Epidermal melanocyte (primary cell): Measurements from ENCODE around the gene CAT.
A peak's percentile ranks its signal among the peaks of the same experiment; 100 is the strongest.
"Not testable (repeated sequence)": the region's sequence is repeated elsewhere in the genome, so short reads cannot be mapped to it uniquely, and the experiment has no call there.

Experiments used
- DNase-seq: peaks from one replicate; pipeline ENCODE4 v3.0.0; 2011; ENCODE audit warnings: low spot score; ENCODE audit not compliant: insufficient read length

CAT gene

DNA sequence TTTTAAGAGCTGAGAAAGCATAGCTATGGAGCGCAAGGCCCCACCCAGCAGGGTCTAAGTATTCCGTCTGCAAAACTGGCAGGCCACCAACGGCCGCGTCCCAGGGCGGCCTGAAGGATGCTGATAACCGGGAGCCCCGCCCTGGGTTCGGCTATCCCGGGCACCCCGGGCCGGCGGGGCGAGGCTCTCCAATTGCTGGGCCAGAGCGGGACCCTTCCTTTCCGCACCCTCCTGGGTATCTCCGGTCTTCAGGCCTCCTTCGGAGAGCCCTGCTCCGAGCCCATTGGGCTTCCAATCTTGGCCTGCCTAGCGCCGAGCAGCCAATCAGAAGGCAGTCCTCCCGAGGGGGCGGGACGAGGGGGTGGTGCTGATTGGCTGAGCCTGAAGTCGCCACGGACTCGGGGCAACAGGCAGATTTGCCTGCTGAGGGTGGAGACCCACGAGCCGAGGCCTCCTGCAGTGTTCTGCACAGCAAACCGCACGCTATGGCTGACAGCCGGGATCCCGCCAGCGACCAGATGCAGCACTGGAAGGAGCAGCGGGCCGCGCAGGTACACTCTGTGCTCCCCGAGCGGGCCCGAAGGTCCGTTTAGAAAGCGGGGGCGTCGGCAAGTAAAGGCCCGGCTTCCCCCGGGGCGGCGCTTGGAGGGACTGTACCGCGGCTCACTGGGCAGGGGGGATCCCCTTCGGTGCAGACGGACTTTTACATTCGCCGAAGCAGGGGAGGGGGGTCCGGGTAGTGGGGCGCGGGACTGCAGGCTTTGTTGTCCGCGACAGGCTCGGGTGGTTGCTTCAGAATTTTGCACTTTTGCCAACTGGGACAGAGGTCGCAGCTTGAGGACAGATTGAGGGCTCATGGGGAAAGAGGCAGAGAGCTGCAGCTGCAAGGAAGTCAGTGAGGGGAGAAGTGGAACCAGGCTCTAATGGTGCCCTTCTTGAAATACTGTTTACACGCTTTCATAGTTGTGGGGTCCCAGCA is at the start of gene CAT:
Gene CAT, plus strand, starts transcription at position 406 of the 979 bp plus-strand sequence. Its CDS starts 80 bp downstream, at position 486.
- DNase-seq: peak; percentile 89

DNA sequence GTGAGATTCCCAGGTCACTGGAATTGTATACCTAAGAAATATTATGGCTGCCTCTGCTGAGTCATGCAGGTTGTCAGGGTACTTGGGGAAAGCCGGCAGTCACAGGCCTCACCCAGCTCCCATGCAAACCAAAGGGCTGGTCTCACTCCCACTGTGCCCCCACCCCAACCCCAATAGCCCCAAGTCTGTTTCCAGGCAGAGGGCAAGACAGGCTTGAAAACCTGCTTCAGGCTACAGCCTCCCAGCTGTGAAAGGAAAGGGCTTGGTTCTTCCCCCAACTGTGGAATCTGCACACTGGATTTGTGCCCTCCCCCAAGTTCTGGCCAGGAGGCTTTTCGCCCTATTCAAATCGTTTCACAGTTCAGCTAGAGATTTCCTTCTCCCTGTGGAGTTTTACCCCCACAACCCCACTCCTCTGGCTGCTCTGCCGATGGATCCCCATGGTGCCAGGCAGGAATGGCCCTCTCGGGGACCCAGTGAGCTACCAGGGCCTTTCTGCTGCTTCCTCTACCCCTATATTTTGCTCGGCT is 43.9 kb upstream of the CAT start:
- DNase-seq: no peak

DNA sequence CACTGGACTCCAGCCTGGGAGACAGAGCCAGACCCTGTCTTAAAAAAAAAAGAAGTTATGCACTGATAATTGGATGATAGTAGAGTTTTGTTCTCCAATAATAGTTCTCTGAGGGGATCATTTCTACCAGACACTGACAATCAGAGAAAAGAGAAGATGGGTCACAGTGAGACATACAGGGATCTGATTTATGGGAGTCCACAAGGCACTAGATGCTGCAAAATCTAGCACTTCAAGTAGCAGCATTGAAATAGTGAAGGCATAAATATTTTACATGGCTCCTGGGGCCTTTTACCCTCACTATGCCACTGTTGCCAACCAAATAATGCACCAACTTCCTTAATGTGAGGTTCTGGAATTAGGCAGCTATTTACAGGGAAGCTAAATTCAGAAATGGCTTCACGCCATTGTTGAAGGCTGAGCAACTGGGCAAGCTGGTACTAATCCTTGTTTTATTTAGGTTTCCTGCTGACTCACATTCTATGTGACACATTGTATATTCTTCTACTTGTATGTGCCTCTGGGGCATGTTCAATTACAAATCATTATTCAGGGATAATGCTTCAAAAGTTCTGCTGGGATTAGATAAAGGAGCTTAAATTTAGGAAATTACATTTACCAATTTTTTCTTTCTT is 42.7 kb upstream of the CAT start:
- DNase-seq: peak; percentile 37

DNA sequence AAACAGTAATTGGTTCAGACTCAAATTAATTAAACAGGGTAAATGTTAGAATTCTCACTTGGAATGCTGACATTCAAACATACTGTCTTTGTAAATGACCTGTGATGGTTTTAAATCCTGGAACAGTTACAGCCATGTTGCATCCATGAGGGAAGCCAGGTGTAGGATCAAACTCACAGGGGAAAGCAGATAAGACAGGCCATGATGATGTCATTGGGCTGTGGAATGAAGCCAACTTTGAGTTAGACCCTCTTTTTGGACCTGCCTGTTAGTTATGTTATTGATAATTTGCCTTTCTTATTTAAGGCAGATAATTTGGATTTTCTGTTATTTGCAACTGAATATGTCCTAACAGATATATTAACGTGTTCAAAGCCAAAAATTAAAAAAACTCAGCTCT is 41.6 kb upstream of the CAT start:
- no peak for DNase-seq

DNA sequence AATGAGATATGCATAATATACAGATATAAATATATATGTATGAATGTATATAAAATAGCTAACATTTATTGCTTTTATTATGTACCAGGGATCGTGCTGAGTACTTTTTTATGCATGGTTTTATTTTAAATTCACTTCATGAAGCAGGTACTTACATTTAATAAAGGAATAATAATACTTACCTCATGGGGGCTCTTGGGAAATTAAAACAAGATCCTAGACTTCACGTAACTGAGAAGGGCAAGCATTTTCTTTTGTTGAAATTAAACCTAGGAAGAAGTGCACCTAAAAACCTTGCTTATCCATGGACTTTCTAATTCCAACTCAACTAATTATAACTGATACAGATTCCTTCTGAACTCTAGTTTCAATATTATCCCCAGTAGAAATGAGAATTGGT is 40.9 kb upstream of the CAT start:
- no peak for DNase-seq

DNA sequence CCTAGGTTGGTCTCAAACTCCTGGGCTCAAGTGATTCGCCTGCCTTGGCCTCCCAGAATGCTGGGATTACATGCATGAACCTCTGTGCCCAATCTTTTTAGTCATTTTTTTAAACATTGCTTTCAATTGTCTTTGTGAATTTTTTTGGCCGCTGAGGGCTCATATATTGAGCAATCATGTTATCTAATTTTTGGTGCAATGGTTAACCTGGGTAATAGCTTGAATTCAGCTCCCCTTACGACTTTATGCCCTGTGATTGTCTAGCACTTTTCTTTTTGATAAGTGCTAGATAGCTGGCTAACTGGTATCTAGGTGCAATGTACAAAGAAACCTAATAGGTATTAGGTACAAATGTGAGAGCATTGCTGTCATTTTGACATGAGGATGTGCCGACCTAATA is 35.3 kb upstream of the CAT start:
- no peak for DNase-seq

DNA sequence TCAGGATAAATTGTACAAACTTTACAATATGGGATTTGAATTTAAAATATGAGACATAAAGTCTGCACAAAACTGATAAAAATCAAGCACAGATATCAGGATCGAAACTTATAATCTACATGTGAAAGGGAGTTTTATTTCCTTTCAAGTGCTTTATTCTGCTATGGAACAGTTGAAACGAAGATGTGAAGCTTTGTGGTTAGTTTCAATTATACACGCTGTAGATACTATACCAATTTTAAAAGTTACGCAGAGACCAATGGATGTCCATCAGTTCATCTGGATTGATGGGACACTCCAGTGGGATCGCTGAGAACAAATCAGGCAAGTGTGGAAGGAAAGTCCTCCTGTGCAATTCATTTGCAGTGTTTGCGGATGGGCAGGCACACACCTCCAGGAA is 34.5 kb upstream of the CAT start:
- no peak for DNase-seq

DNA sequence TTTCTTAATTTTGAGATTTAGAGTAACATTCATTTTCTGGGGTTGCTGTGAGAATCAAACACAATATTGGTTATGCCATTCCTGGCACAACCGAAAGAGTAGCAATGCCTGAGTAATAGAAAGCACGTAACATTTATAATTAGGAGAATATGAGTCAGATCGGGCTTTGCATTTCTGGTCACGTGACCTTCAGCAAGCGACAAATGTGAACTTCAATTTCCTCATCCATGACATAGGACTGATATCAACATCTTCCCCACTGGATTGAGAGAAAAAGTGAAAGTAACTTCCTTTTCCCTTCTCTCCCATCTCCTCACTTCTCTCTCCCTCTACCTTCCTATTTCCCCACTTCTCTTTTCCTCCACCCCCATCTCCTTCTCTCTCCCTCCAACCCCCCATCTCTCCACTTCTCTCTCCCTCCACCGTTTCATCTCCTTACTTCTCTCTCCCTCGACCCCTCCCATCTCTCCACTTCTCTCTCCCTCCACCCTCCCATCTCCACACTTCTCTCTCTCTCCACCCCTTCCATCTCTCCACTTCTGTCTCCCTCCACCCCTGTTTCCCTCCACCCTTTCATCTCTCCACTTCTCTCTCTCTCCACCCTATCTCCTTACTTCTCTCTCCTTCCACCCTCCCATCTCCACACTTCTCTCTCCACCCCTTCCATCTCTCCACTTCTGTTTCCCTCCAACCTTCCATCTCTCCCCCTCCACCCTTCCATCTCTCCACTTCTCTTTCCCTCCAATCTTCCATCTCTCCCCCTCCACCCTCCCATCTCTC is 33.5 kb upstream of the CAT start:
- no peak for DNase-seq

DNA sequence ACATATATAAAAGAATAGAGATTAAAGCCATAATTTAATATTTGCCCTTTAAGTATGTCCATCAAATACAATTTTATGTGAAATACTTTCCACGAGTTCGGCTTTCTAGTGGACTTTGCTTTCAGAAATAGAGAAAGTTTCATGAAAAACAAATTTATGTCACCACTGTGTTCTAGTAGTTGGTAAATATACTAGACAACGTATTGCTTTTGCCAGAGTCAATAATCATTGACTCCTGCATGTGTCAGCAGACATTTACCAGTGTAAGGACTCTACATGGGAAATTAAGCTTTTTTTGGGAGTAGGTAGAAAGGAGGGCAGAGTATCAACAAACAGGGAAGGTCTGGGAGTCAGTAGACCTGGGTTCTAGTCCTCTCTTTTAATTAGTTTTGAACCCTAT is 32.3 kb upstream of the CAT start:
- DNase-seq: no peak

DNA sequence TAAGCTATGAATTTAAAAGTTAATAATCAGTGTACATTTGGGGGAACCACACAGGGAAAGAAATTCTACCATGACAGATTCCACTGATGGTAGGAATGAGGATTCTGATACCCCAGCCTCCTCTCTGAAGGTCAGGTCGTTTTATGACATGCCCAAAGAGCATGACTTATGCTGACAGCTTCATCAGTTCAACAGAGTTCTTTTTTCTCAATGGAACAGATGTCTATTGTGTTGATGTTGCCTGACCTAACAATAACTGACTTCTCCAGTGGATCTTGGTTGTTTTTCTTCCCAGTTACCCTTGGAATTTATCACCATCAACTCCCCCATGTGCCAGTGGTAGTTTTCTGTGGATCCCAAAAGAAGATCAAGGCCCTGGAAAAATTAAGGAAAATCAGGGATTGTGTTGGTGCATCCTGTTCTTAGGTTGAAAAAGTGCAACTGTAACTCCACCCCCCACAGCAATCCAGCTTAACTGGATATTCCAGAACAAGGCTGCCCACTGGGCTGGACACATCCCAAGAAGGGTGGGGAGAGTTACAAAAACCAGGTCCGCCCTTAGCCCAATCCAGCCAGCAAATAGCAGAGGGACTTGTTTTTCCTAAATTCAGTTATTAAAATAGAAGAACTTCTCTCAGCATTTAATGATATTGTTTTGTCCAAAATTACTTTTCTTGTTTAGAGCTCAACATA is 31.5 kb upstream of the CAT start:
- no peak for DNase-seq

DNA sequence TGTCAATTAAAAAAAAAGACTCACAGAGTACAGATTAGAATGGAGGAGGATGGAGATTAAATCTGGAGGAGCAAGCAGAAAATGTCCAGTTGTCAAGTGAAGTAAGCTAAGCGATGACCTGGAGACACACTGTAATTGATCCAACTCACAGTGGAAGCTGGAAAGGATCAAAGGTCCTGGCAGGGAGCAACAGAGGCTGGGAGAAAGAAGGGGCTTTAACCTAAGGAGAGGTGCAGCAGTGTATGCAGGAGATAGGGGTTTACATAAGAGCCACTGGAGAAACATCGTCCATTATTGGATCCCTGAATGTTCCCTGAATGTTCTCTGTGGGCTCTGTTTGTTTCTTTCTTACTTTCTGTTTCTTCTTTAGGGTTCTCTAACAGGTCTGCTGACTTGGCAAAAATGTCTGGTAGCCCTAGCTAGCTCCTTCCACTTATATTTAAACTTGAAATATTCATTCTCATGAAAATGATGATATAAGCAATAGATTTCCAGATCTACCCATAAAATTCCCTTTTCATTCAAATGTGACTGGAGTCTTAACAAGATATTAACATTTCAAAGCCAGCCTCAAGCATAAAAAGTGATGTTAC is 30.1 kb upstream of the CAT start:
- DNase-seq: no peak

DNA sequence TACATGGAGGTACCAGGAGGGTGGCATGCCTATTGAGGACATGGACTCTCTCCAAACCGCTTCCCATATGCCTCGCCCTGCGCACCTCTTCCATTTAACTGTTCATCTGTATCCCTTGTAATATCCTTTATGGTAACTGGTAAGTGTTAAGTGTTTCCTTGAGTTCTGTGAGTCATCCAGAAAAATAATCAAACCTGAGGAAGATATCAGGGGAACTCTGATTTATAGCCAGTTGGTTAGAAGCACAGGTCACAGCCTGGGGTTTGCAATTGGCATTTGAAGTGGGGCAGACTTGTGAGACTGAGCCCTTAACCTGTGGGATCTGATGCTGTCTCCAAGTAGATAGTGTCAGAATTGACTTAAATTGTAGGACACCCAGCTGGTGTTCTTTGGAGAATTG is 27.6 kb upstream of the CAT start:
- DNase-seq: no peak

DNA sequence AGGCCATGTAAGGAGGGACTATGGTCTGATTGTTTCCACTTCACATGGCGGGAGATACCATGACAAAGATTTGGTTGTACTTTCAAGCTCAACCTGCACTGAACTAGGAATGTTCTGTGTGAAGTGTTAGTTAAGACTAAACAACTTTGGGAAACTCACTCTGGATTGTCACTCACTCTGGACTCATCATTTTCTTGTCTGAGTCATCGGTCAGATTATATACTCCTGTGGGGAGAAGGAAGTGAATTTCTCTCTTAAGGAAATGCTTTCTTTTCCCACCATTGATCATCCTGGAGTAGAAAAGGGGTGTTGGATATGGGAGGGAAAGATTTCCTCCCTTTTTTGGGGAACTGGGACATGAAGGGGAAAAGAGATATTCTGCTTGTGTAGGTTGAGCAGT is 26.9 kb upstream of the CAT start:
- no peak for DNase-seq

DNA sequence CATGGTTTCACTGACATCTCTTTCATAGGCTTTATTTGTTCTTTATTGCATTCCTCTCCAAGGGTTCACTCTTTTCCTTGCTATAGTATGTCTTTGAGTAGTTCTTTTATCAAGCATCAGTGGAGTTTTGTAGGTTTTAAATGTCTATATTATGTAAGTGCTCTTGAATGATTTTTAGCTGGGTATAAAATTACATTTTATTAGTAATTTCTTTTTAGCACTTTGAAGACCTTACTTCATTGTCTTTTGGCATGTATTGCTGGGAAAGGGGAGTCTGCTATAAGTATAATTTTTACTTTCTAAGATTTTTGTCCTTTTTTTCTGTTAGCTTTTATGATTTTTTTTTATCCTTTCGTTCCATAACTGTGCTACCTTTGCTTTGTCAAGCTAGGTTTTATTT is 25.5 kb upstream of the CAT start:
- no peak for DNase-seq

DNA sequence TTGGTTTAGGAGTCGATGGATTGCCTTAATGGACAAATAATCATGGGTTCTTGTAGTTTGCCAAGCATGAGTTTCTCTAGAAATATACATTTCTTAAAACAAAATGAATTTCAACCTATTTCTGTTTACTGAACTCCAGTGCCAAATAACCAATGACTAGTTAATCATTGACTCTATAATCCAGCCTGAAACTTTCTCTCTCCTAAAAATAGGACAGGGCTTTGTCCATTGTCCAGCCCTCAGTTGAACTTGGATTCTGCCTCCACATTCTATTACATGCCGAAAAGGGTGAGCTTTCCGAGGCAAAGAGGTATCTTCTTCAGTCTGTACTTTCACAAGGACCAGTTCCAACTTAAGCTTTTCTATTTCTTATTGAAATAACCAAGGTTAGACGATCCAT is 23.2 kb upstream of the CAT start:
- DNase-seq: no peak

DNA sequence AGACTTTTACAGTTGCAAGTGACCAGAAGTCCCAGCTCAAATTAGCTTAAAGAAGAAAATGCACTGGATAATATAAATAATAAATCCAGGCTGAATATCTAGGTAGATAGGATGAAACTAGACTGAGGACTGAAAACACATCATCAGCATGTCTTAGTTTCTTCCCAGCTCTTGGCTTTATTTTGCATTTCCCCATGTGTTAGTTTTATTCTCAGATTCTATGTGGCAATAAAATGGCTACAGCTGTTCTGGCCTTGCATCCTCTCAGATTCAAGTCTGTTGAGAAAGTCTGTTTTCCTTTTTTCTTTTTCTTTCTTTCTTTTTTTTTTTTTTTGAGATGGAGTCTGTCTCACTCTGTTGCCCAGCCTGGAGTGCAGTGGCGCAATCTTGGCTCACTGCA is 22.6 kb upstream of the CAT start:
- DNase-seq: no peak

DNA sequence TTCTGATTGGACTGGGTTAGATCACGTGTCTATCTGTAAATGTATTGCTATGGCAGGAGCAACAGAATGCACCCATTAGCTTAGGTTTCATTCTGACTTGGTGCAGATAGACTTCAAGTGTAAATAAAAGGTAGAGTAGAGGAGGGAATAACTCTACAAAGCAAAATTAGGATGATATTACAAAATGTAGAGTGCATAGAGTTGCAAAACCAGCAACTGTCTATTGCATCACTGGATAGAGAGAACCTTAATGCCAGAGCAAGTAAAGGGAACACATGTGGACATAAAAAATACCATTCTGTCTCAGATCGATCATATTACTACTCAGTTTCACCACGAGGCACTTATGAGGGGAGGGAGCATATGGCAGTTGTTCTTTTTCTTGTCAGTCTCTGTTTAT is 22.0 kb upstream of the CAT start:
- no peak for DNase-seq

DNA sequence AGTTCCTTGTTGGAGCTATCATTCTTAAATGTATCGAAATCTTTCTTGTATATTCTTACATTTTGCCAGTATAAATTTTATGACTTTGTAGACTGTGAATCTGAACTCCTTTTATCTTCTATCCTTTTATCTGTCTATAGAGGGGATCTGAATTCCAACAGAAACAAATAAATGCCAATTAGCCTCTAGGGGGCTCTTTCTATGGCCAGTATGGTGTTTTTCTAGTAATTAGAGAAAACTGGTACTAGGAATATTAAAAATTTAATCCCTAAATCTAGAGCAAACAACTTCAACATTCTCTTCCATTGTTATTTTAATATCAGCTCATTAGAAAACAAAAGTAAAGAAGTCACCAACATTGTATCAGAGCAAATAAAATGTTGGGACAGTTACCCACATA is 21.5 kb upstream of the CAT start:
- no peak for DNase-seq

DNA sequence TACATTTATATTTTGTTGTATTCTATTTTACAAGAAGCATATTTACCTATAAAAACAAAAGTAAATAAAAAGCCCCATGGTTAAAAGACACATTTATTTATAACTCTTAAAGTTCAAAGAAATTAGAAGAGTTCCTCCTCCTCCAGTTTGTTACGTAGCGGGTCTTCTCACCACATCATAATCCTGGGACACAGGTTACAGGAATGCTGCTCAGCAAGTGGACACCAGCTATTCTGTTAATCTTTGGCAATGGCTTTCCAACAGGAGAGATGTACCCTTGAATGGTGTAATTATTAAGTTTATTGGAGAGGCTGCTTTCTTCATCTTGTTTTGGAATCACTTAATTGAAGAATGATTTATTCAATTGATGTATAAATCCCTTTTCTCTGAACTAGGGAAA is 19.6 kb upstream of the CAT start:
- DNase-seq: no peak

DNA sequence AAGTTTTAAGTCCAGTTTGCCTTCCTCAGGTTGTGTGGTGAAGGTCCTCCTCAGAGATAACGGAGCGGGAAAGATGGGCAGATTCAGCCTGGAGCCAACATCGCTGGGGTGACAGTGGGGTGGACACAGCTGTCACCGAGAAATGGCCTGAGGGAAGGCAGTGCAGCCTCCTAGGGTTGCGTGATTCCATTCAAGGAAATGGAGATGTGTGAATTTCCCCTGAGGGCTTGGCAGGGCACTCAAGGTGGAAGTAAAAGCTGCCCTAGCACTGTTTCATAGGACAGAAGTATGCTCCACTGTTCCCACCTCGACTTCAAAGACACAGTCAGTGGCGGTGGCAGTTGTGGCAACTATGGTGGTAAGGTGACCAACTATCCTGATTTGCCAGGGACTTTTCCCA is 15.4 kb upstream of the CAT start:
- DNase-seq: no peak

DNA sequence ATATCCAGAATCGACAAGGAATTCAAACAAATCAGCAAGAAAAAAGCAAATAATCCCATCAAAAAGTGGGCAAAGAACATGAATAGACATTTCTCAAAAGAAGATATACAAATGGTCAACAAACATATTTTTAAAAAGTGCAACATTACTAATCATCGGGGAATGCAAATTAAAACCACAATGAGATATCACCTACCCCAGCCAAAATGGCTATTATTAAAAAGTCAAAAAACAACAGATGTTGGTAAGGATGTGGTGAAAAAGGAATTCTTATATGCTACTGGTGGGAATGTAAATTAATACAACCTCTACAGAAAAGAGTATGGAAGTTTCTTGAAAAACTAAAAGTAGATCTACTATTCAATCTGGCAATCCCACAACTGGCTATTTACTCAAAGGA is 13.9 kb upstream of the CAT start:
- not testable (repeated sequence) for DNase-seq
